MG63 (cell line): ENCODE measurements around the gene SLC12A4. TPM values are rescaled to one million over a fixed set of nuclear protein-coding genes. Genes with fewer than 3 reads are reported as not detected.

Experiments used
- DNase-seq: peaks from one replicate; pipeline ENCODE4 v3.0.0-alpha.2; 2020
- H3K27me3 ChIP-seq: fragments of 250-450 bp; sonication (Bioruptor Pico); 2 replicates; pipeline ENCODE4 v1.5.1; 2020; ENCODE audit warnings: mild to moderate bottlenecking, moderate library complexity
- H3K36me3 ChIP-seq: fragments of 250-450 bp; sonication (Bioruptor Pico); 2 replicates; pipeline ENCODE4 v1.5.1; 2020; ENCODE audit warnings: mild to moderate bottlenecking, moderate library complexity
- H3K4me3 ChIP-seq: fragments of 250-450 bp; sonication (Bioruptor Pico); 2 replicates; pipeline ENCODE4 v1.5.1; 2020; ENCODE audit warnings: mild to moderate bottlenecking, moderate library complexity
- H3K9me3 ChIP-seq: fragments of 250-450 bp; sonication (Bioruptor Pico); 2 replicates; pipeline ENCODE4 v1.5.1; 2020; ENCODE audit warnings: mild to moderate bottlenecking, moderate library complexity
- total RNA-seq: library from RNA; depleted of rRNA; stranded (reverse); fragments of >200 nt; shearing (Covaris generic); gene quantifications from 2 replicates; pipeline ENCODE4 v1.2.3, GENCODE V29; 2014; ENCODE audit warnings: low replicate concordance

SLC12A4 gene
- total RNA-seq, 1 experiment from 2014 or later, result 11.9 TPM

GRCh38 chr16:67950335-67950843, 18.0 kb downstream of the SLC12A4 start:
- Histone ChIP-seq H3K9me3 (no peaks in the 10 kb centered on the region), H3K36me3 (no peaks in the 10 kb centered on the region), H3K27me3 (no peaks in the 10 kb centered on the region), H3K4me3 (no peak overlapping the region)
- no peak for DNase-seq

GRCh38 chr16:67949645-67950044, 18.8 kb downstream of the SLC12A4 start:
- H3K4me3 ChIP-seq, result no peak overlapping the region
- no peaks in the 10 kb centered on the region for H3K36me3 ChIP-seq

DNA sequence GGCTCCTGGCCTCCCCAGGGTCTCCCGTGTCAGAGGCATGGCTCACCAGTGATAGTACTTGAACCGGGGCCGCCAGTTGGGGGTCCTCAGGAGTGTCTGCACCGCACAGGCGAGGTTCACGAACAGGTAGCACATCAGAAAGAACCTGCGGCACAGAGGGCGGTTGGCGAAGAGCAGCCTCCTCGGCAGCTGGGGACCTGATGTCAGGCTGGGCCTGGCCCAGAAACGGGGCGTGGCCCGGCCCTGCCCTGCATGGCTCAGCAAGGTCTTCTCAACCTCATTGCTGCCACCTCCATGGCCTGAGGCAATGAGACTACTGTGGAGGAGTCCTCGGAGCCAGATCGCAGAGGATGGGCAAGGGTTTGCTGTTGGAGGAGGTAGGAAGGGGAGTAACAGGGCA, 20.4 kb downstream of the SLC12A4 start:
- Histone ChIP-seq H3K36me3 (no peaks in the 10 kb centered on the region), H3K9me3 (no peaks in the 10 kb centered on the region), H3K4me3 (no peak overlapping the region), H3K27me3 (no peaks in the 10 kb centered on the region)
- DNase-seq, result no peak

More at GRCh38 chr16:67949645-67950044, 18.8 kb downstream of the SLC12A4 start:
- Histone ChIP-seq H3K27me3 (no peaks in the 10 kb centered on the region), H3K9me3 (no peaks in the 10 kb centered on the region)
- no peak for DNase-seq

DNA sequence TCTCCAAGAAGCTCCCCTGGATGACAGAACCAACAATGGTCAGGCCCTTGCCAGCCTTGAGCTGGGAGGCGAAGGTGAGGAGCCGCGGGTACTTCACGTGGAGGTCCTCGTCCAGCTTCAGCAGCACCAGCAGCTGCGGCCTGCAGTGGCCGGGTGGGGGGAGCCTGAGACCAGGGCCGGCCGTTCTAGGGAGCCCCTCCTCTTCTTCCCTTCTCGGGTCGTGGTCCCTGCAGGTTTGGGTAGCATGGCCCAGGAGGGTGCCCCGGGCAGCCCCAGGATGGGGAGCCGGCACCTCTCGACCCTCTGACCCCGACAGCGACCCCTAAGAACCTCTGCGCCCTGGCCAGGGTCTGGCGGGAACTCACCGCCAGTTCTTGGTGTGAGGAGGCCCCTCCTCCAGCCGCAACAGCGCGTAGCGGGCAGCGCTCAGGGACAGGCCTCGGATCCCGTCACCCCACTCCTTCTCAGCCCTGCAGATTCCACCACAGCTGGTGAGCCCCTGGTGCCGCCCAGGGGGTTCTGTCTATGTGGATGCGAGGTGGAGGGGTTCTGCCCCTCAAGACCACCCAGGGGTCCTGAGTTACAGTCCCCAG, 21.4 kb downstream of the SLC12A4 start:
- no peaks in the 10 kb centered on the region for H3K36me3 ChIP-seq

DNA sequence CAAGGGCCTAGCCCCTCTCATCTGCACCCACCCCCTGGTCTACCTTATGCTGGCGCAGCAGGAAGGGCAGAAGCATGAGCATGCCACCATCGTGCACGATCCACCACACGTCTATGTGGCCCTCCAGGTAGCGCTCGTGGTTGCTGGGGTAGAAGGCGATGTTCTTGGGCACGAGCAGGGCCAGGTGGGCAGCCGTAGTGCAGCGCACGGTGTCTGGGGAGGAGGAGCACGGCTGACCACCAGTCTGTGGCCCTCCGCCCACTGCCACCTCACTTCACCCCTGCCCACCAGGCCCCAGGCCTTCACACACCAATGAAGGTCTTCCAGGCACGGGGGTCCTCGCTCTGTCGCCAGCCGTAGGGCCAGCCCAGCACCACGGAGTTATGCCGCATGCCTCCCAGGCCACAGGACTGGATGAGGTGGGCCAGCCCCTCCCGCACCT, 22.3 kb downstream of the SLC12A4 start:
- Histone ChIP-seq H3K4me3 (no peak overlapping the region), H3K36me3 (no peaks in the 10 kb centered on the region), H3K9me3 (no peaks in the 10 kb centered on the region), H3K27me3 (no peaks in the 10 kb centered on the region)
- no peak for DNase-seq

More for the DNA sequence above, 21.4 kb downstream of the SLC12A4 start:
- H3K9me3 ChIP-seq, result no peaks in the 10 kb centered on the region
- H3K27me3 ChIP-seq, result no peaks in the 10 kb centered on the region
- DNase-seq, result no peak
- H3K4me3 ChIP-seq, result no peak overlapping the region

GRCh38 chr16:67945392-67945933, 23.0 kb downstream of the SLC12A4 start:
- no peaks in the 10 kb centered on the region for H3K27me3 ChIP-seq
- no peaks in the 10 kb centered on the region for H3K9me3 ChIP-seq
- no peaks in the 10 kb centered on the region for H3K36me3 ChIP-seq
- DNase-seq, result no peak
- H3K4me3 ChIP-seq, result no peak overlapping the region

- no peak for DNase-seq
- no peak overlapping the region for H3K4me3 ChIP-seq
- H3K36me3 ChIP-seq, result no peaks in the 10 kb centered on the region; the same call in 1 of the 2 replicates
- no peaks in the 10 kb centered on the region for H3K9me3 ChIP-seq
- no peaks in the 10 kb centered on the region for H3K27me3 ChIP-seq
These were observed 23.6 kb downstream of the SLC12A4 start for GRCh38 chr16:67944690-67945391.

- no peak for DNase-seq
- Histone ChIP-seq H3K4me3 (no peak within 1 kb of the TSS), H3K36me3 (no peaks in the 10 kb centered on the region; the same call in 1 of the 2 replicates), H3K27me3 (no peaks in the 10 kb centered on the region), H3K9me3 (no peaks in the 10 kb centered on the region)
These were observed 24.6 kb downstream of the SLC12A4 start, which contains the start of gene LCAT for GRCh38 chr16:67943619-67944504. TSS of gene LCAT (minus strand) at chr16:67944120. CDS start at chr16:67944101, 19 bp downstream.

- no peak for DNase-seq
- no peaks in the 10 kb centered on the region; the same call in 1 of the 2 replicates for H3K36me3 ChIP-seq
- H3K27me3 ChIP-seq, result no peaks in the 10 kb centered on the region
- H3K9me3 ChIP-seq, result no peaks in the 10 kb centered on the region
- H3K4me3 ChIP-seq, result no peak overlapping the region
These were observed 25.2 kb downstream of the SLC12A4 start for GRCh38 chr16:67943256-67943618.

DNA sequence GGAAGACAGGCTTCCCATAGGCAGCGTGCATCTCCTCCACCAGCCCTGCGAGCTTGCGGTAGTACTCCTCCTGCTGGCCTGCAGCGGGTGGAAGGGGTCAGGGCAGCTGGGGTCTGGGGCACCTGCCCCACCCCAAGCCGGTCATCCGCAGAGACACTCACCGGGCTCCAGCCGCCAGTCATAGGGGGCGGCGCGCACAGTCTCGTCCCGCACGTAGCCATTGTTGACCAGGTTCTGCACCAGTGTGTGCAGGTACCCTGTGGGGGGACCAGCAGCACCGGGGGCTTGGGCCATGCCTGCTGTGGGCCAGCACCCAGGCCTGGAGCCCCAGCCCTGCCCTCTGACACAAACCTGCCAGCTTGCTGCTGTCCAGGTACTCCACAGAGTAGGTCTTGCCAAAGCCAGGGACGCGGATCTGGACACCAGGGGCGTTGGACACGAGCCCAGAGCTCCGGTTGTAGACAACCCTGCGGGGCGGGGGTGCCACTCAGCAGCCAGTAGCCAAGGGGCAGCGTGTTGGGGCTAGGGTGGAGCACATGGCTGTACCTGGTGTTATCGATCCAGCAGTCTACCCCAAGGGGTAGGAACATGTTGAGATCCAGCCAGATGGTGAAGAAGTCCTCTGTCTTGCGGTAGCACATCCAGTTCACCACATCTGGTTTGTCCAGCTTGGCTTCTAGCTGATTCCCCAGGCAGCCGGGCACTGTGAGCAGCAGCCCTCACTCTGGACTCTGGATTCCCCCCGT, 25.8 kb downstream of the SLC12A4 start:
- no peaks in the 10 kb centered on the region; the same call in 1 of the 2 replicates for H3K36me3 ChIP-seq
- H3K4me3 ChIP-seq, result no peak overlapping the region
- no peak for DNase-seq
- no peaks in the 10 kb centered on the region for H3K27me3 ChIP-seq
- H3K9me3 ChIP-seq, result no peaks in the 10 kb centered on the region

DNA sequence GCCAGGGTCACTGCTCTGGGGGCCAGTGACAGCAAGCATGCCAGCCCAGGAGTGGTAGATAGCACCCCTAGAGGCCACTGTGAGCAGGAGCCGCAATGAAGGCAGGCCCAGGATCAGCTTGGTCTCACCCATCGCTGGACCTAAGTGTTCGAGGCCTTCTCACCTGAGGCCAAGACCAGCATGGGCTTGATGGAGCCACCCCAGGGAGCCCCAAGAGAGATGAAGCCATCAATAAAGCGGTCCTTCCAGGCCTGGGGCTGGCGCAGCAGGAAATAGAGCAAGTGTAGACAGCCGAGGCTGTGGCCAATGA, 26.3 kb downstream of the SLC12A4 start:
- H3K36me3 ChIP-seq, result no peaks in the 10 kb centered on the region; the same call in 1 of the 2 replicates
- H3K27me3 ChIP-seq, result no peaks in the 10 kb centered on the region
- H3K4me3 ChIP-seq, result no peak overlapping the region
- no peaks in the 10 kb centered on the region for H3K9me3 ChIP-seq
- DNase-seq, result peak; percentile 29

GRCh38 chr16:67941469-67942199, 26.8 kb downstream of the SLC12A4 start:
- no peaks in the 10 kb centered on the region; the same call in 1 of the 2 replicates for H3K36me3 ChIP-seq
- H3K9me3 ChIP-seq, result no peaks in the 10 kb centered on the region
- no peak overlapping the region for H3K4me3 ChIP-seq
- H3K27me3 ChIP-seq, result no peaks in the 10 kb centered on the region
- no peak for DNase-seq

- Histone ChIP-seq H3K36me3 (peaks cover 2% of the 10 kb centered on the region), H3K4me3 (no peak overlapping the region), H3K9me3 (no peaks in the 10 kb centered on the region), H3K27me3 (no peaks in the 10 kb centered on the region)
- DNase-seq, result no peak
These were observed 27.9 kb downstream of the SLC12A4 start for GRCh38 chr16:67940446-67941089.

GRCh38 chr16:67939507-67940445, 28.7 kb downstream of the SLC12A4 start:
- no peak for DNase-seq
- Histone ChIP-seq H3K9me3 (no peaks in the 10 kb centered on the region), H3K36me3 (peaks cover 2% of the 10 kb centered on the region), H3K27me3 (no peaks in the 10 kb centered on the region), H3K4me3 (no peak overlapping the region)
